Coronary artery (tissue), 2 donors: Measurements from ENCODE around the gene IFT122.

ENCODE experiments used
- DNase-seq: peaks from one replicate; pipeline ENCODE4 v3.0.0-alpha.2; 2017; ENCODE audit warnings: low spot score
- H3K27ac ChIP-seq, 2 donors: fragments of 200-600 bp; sonication (generic); one replicate each; pipeline ENCODE4 v1.5.1; 2016 to 2019
- H3K4me3 ChIP-seq: fragments of 200-600 bp; sonication (generic); 2 replicates; pipeline ENCODE4 v1.5.1; 2016; ENCODE audit warnings: mild to moderate bottlenecking, moderate library complexity
- TF ChIP-seq, protein P1 (sequence below): fragments of 200-600 bp; sonication (generic); IDR thresholded peaks from one replicate; pipeline ENCODE4 v1.5.1; 2019; ENCODE audit warnings: antibody characterized with exemption

The IFT122 gene

DNA sequence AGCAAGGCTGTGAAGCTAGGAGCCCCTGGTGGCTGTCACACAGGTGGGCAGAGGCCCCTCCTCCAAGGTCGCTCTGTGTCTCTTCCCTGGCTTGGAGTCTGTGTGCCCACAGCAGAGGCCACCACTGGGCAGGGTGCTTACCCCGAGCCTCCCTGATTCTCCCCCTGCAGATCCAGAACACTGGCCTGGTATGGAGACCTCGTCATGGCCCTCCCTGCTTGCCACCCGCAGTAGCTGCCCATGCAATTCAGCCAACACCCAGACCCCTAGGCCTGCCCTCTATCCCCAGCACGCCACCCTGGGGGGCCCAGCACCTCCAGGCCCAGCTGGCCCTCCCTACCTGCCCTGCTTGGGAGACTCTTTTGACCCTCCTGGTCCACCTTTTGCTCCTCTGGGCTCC is 82.9 kb downstream of the IFT122 start:
- TF ChIP-seq, protein P1, sequence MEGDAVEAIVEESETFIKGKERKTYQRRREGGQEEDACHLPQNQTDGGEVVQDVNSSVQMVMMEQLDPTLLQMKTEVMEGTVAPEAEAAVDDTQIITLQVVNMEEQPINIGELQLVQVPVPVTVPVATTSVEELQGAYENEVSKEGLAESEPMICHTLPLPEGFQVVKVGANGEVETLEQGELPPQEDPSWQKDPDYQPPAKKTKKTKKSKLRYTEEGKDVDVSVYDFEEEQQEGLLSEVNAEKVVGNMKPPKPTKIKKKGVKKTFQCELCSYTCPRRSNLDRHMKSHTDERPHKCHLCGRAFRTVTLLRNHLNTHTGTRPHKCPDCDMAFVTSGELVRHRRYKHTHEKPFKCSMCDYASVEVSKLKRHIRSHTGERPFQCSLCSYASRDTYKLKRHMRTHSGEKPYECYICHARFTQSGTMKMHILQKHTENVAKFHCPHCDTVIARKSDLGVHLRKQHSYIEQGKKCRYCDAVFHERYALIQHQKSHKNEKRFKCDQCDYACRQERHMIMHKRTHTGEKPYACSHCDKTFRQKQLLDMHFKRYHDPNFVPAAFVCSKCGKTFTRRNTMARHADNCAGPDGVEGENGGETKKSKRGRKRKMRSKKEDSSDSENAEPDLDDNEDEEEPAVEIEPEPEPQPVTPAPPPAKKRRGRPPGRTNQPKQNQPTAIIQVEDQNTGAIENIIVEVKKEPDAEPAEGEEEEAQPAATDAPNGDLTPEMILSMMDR: no peak
- DNase-seq: no peak
- no peak overlapping the region for H3K27ac ChIP-seq
- H3K4me3 ChIP-seq: no peak overlapping the region

DNA sequence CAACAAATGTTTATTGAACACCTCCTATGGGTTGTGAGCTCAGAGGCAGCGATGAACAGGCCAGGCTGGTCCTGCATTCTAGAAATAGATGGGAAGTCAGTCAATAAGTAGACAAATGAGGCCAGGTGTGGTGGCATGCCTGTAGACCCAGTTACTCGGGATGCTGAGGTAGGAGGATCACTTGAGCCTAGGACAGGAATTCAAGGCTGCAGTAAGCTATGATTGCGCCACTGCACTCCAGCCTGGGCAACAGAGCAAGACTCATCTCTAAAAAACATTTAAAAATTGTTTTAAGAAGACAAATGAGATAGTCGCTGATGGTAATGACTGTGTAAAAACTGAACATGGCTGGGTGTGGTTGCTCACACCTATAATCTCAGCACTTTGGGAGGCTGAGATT is 84.1 kb downstream of the IFT122 start:
- H3K27ac ChIP-seq: no peak overlapping the region
- no peak overlapping the region for H3K4me3 ChIP-seq
- TF ChIP-seq, protein P1: no peak
- DNase-seq: no peak

DNA sequence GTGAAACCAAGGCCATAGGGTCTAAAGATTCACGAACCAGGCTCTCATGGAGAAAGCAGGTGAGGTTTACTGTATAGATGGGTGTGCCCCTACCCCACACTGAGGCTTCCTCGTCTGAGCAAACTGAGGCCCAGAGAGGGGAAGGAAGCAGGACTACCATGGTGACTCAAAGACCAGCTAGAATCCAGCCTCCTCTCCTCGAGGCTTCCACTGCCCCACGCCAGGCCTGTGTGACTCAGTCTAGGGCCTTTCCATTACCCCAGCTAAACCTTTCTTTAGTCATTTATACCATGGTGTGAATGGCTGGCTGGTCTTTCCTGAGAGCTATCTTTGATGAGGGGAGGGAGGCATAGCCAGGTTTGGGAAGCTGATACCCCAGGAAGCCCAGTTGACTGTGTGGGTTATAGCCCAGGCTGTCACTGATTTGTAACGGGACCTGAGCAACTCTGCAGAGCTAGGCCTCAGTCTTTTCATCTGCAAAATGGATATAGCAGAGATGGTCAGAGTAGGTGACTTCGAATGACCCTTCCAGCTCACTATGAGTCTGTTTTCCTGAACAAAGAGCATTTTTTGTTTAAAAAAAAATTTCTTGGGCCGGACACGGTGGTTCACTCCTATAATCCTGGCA is 85.4 kb downstream of the IFT122 start:
- DNase-seq: no peak

DNA sequence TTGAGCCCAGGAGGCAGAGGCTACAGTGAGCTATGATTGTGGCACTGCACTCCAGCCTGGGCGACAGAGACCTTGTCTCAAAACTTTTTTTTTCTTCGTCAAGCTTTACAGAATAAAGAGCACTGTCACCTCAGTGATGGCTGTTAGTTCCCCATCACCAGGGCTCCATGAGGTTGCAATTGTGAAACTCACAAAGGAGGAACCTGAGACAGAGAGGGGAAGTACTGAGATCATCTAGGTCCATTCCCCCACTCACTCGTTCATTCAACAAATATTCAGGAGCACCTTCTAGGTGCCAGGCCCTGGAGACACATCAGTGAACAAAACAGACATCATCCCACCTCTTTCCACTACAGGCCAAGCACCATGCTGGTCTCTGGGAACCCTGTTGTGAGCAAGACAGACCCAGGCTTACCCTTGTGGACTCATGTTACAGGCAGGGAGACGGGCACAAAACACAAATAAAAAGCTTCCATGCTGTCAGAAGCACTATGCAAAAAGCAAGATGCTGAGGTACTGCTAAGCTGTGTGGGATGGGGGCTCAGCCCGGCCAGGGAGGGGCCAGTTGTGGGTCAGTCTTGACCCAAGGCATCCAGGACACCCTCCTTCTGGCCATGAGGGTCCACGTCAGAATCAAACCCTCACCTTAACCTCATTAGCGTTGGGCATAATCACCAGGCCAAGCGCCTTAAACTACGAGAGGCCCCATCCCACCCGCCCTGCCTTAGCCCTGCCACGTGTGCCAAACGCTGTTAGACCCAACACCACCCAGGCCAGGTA is 86.3 kb downstream of the IFT122 start:
- Histone ChIP-seq H3K4me3 (no peak overlapping the region), H3K27ac (no peak overlapping the region)
- no peak for DNase-seq
- TF ChIP-seq, protein P1: no peak

More for the DNA sequence above, 85.4 kb downstream of the IFT122 start:
- Histone ChIP-seq H3K4me3 (no peak overlapping the region), H3K27ac (no peak overlapping the region)
- TF ChIP-seq, protein P1: no peak

DNA sequence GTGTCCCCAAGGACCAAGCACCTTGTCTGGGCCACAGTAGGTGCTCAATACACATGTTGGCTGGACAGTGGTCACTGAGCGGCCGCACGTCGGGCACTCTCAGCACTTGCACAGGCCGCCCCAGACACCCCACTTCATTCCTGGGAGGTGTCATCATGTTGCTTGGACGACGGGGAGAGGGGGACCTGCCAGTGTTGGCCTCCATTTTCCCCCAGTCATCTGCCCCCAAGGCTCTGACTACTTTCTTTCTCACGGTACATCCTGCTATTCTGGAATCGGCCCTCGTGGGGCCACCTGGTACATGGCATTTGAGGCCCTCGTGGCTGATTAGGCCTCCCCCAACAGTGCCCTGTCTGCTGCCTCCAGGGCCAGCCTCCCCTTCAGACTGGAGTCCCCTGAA is 87.2 kb downstream of the IFT122 start:
- TF ChIP-seq, protein P1: no peak
- no peak for DNase-seq
- Histone ChIP-seq H3K27ac (no peak overlapping the region), H3K4me3 (no peak overlapping the region)

DNA sequence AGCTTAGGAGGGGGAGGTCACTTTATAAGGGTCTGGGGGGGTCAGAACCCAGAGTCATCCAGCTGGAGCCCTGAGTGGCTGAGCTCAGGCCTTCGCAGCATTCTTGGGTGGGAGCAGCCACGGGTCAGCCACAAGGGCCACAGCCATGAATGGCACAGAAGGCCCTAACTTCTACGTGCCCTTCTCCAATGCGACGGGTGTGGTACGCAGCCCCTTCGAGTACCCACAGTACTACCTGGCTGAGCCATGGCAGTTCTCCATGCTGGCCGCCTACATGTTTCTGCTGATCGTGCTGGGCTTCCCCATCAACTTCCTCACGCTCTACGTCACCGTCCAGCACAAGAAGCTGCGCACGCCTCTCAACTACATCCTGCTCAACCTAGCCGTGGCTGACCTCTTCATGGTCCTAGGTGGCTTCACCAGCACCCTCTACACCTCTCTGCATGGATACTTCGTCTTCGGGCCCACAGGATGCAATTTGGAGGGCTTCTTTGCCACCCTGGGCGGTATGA is 88.6 kb downstream of the IFT122 start, which contains the start of gene RHO:
Gene RHO (plus strand): TSS at position 51 of the 512 bp plus-strand sequence. CDS start 95 bp downstream, at position 146.
- Histone ChIP-seq H3K27ac (no peak within 1 kb of the TSS), H3K4me3 (no peak within 1 kb of the TSS)
- DNase-seq: no peak
- TF ChIP-seq, protein P1: no peak
